Ovary (tissue), 9 donors: ENCODE measurements around the gene WASF2. TPM values are rescaled to one million over a fixed set of nuclear protein-coding genes. Genes with fewer than 3 reads are reported as not detected.

Source experiments
- DNase-seq, 5 donors: peaks; one replicate each; pipeline ENCODE4 v3.0.0-alpha.2; 2019 to 2020
- H3K27ac ChIP-seq, 2 donors: fragments of 200-600 bp; one replicate each; pipeline versions ENCODE4 v1.5.1 to v1.8.0; 2019 to 2022
- H3K27me3 ChIP-seq: fragments of 200-600 bp; one replicate; pipeline ENCODE4 v1.8.0; 2022
- H3K36me3 ChIP-seq: fragments of 200-600 bp; sonication (generic); one replicate; pipeline ENCODE4 v1.5.1; 2019
- H3K4me1 ChIP-seq: one replicate; pipeline ENCODE4 v1.8.1; 2013; ENCODE audit warnings: mild to moderate bottlenecking, moderate library complexity; ENCODE audit not compliant: insufficient read depth
- H3K4me3 ChIP-seq: fragments of 200-600 bp; sonication (generic); one replicate; pipeline ENCODE4 v1.5.1; 2017
- H3K9me3 ChIP-seq, 2 donors: fragments of 200-600 bp in 1 of 2; sonication (generic) in 1 of 2; one replicate each; pipeline versions ENCODE4 v1.5.1 to v1.8.1; 2013 to 2019; ENCODE audit warnings: mild to moderate bottlenecking in 1 of 2, moderate library complexity in 1 of 2
- EP300 ChIP-seq: sonication (generic); formaldehyde crosslinking; IDR thresholded peaks from one replicate; pipeline ENCODE4 v1.6.1; 2017; ENCODE audit warnings: antibody characterized with exemption
- POLR2A ChIP-seq: fragments of 450-650 bp; IDR thresholded peaks from one replicate; pipeline ENCODE4 v1.6.1; 2017; ENCODE audit warnings: antibody characterized with exemption, mild to moderate bottlenecking, moderate library complexity
- WGBS, 3 donors: extraction: QIAGEN DNeasy Blood & Tissue Kit in 1 of 3; methylation state at CpG; one replicate each; pipeline versions ENCODE4 v1.1.5 to v1.1.7; 2013 to 2017; 5-methylcytosine and 5-hydroxymethylcytosine counted together
- intact Hi-C, 4 donors: fragments of 100-400 bp; cut with DNase I; formaldehyde crosslinking; loops; one replicate each; pipeline versions ENCODE4 v1.11.0 to v1.15.1; 2022 to 2023
- polyA plus RNA-seq, 2 donors: library from polyadenylated mRNA; stranded (reverse); fragments of 200-250 nt in 1 of 2; fragments of 350-450 nt in 1 of 2; fragmentation: Illumina TruSeq in 1 of 2; extraction: RNeasy Lipid Tissue Mini Kit (QIAGEN cat#74804) in 1 of 2; gene quantifications; one replicate each; pipeline ENCODE4 v1.2.3, GENCODE V29; 2013 to 2014
- total RNA-seq, 7 donors: library from RNA; depleted of rRNA in 2 of 7; stranded (reverse); fragments of >200 nt in 2 of 7; fragmentation: NEBNext Ultra II Directional in 3 of 7; extraction: Animal tissue kit (Norgen Biotek cat#: 25700) in 3 of 7; gene quantifications; one replicate each; pipeline versions ENCODE4 v1.1.0 to v1.2.4, GENCODE V29; 2016 to 2023
- TF ChIP-seq, protein P1 (sequence below), 3 donors: fragments of 450-650 bp in 2 of 3; fragments of 200-600 bp in 1 of 3; IDR thresholded peaks; one replicate each; pipeline versions ENCODE4 v1.5.1 to v1.8.0; 2016 to 2022; ENCODE audit warnings: antibody characterized with exemption in 3 of 3, mild to moderate bottlenecking in 1 of 3
- donor health status: DM: no; HTN: no; CAD: no; lungs with moderate emphysema.
- donor health status: DM: no; HTN: no; CAD: no.
- donor health status: Bipolar disorder and iron deficiency.
- donor health status: DM: yes; HTN: yes; CAD: no.
- donor health status: DM: no; HTN: no; CAD: no.
- donor health status: DM: yes; HTN: yes; CAD: no.

Gene WASF2
- total and polyA plus RNA-seq, 9 donors = 28.0 to 233 (median 153) TPM

DNA sequence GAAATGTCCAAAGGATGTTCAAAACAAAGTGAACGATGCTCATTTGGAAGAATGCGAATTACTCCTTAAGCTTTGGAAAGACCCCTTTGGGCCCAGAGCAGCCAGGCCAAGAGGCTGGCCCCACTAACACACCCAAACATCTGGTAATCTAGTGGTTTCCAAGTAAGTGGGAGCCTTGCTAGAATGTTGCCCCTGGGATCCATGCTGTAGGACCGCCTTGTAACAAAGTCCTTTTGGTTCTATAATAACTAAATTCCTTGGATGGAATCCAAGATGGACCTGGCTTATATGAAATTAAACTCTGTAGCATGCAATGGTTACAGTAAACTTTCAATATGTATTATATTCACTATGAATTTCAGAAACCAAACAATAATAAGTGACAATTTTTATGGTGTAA lies 72.3 kb downstream of the WASF2 start:
- peaks cover 1% of the 10 kb centered on the region for H3K4me1 ChIP-seq
- DNase-seq = no peak
- no peaks in the 10 kb centered on the region for H3K36me3 ChIP-seq
- TF ChIP-seq, protein P1, sequence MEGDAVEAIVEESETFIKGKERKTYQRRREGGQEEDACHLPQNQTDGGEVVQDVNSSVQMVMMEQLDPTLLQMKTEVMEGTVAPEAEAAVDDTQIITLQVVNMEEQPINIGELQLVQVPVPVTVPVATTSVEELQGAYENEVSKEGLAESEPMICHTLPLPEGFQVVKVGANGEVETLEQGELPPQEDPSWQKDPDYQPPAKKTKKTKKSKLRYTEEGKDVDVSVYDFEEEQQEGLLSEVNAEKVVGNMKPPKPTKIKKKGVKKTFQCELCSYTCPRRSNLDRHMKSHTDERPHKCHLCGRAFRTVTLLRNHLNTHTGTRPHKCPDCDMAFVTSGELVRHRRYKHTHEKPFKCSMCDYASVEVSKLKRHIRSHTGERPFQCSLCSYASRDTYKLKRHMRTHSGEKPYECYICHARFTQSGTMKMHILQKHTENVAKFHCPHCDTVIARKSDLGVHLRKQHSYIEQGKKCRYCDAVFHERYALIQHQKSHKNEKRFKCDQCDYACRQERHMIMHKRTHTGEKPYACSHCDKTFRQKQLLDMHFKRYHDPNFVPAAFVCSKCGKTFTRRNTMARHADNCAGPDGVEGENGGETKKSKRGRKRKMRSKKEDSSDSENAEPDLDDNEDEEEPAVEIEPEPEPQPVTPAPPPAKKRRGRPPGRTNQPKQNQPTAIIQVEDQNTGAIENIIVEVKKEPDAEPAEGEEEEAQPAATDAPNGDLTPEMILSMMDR (IDR thresholded peaks at IDR 0.05) = no peak
- TF ChIP-seq EP300 (no peak), POLR2A (no peak)
- WGBS, 3 donors = 79 to 84% (median 83%) methylated on average over 3 of the region's 3 CpGs
- no peaks in the 10 kb centered on the region for H3K9me3 ChIP-seq
- peak overlapping the region in 1 of 2 donors; percentile 47 for H3K27ac ChIP-seq
- intact Hi-C loops = loop anchor here in 1 of 4 donors (5.0 kb wide), 1 partner anchor 185 kb away; the partner anchor contains the start of gene AHDC1
- H3K4me3 ChIP-seq = no peak overlapping the region
- no peaks in the 10 kb centered on the region for H3K27me3 ChIP-seq

DNA sequence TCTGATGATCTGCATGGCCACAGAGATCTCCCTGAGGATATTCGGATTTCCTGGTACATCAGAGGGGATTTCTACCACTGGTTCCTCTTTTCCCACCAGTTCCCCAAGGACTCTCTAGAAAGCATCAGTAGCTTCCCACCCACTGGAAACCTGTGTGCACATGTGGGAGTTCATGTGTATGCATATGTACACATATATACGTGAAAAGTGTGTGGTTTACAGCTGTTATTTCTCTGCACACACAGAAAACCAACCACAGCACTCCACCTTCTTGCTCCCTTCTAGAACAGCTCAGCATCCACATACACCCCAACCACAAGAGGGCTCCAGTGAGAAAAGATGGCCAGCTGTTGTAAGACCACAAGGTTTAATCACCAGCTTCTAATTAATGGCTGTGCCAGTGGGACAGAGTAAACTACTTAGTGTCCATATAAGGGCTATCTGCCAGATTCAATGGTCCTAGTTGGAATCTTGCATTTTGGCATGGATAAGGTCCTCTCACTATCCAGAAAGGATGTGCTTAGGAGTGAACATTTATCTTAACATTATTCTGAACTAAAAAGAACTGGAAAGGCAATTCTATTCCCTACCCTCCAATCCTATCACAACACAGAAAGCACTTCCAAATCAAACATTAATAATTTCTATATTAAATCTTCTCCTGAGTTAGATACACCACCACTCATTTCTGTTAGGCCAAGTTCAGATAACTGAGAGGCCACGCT lies 73.4 kb downstream of the WASF2 start:
- 81 to 91% (median 86%) methylated on average over 3 of the region's 3 CpGs for WGBS, 3 donors
- Histone ChIP-seq H3K4me3 (no peak overlapping the region), H3K27me3 (no peaks in the 10 kb centered on the region), H3K36me3 (no peaks in the 10 kb centered on the region), H3K9me3 (no peaks in the 10 kb centered on the region), H3K27ac (no peak overlapping the region), H3K4me1 (peaks cover 1% of the 10 kb centered on the region)
- no peak for DNase-seq
- TF ChIP-seq EP300 (no peak), POLR2A (no peak)
- TF ChIP-seq, protein P1 (IDR thresholded peaks at IDR 0.05) = no peak
- intact Hi-C loops = loop anchor here in 1 of 4 donors (5.0 kb wide), 1 partner anchor 186 kb away; the partner anchor contains the start of gene AHDC1

DNA sequence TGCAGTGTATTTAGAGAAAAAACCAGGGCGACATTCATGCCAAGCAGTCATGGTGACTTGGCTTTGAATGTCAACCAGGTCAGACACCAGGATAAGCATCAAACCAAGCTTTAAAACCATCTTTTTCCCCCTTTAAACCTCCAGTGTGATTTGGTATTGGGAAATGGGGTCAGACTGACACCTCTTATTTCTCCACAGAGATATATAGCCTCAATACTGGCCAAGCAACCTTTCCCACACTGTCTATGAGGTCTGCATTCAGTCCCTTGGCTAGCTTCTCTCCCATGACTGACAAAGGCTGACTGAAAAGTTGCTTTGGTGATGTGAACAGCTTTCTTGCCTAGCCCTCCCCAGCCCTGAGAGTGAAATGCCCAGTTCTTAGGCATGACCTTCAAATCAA lies 75.9 kb downstream of the WASF2 start:
- Histone ChIP-seq H3K9me3 (no peaks in the 10 kb centered on the region), H3K27me3 (no peaks in the 10 kb centered on the region), H3K4me3 (no peak overlapping the region), H3K36me3 (no peaks in the 10 kb centered on the region), H3K27ac (no peak overlapping the region), H3K4me1 (peaks cover 1% of the 10 kb centered on the region)
- TF ChIP-seq POLR2A = no peak
- no peak for TF ChIP-seq EP300
- TF ChIP-seq, protein P1 (IDR thresholded peaks at IDR 0.05) = no peak
- intact Hi-C loops = no loop called here
- WGBS, 3 donors = 93 to 97% (median 96%) methylated on average over 1 of the region's 1 CpG
- no peak for DNase-seq

DNA sequence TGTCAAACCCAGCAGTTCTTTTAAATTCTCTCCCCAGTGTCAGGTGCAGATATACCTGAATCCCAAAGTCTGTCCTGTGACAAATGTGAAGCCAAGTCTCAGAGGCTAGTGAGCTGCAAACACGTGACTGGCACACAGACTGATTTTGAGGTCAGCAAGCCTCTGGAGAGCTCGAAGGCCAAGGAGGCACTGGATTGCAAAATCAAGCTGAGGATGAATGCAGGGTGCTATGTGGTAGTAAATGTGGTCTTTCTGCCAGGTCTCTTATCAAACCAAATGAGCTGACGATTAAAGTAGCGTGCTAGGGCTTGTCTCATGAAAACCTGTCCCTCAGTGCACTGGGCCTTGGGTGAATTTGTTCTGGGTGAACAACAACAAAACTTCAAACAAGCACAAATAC lies 77.0 kb downstream of the WASF2 start:
- Histone ChIP-seq H3K4me1 (no peaks in the 10 kb centered on the region), H3K27ac (no peak overlapping the region), H3K4me3 (no peak overlapping the region), H3K36me3 (no peaks in the 10 kb centered on the region), H3K9me3 (no peaks in the 10 kb centered on the region), H3K27me3 (no peaks in the 10 kb centered on the region)
- 70 to 78% (median 76%) methylated on average over 4 of the region's 4 CpGs for WGBS, 3 donors
- DNase-seq = no peak
- intact Hi-C loops = no loop called here
- TF ChIP-seq EP300 (no peak), POLR2A (no peak)
- TF ChIP-seq, protein P1 (IDR thresholded peaks at IDR 0.05) = no peak
